HG03045 (cell line): ENCODE measurements around the gene ATP8A2.

Experiments
- ATAC-seq: cut with Tn5 transposase; IDR thresholded peaks from one replicate; pipeline ENCODE4 v1.9.1; 2021; ENCODE audit warnings: mild to moderate bottlenecking, moderate library complexity; ENCODE audit not compliant: unreplicated experiment

ATP8A2 gene

GRCh38 chr13:25616674-25617073, 244.9 kb downstream of the ATP8A2 start:
- ATAC-seq = no peak

GRCh38 chr13:25619897-25620296, 248.1 kb downstream of the ATP8A2 start:
- no peak for ATAC-seq

- ATAC-seq = no peak
Observed at GRCh38 chr13:25625414-25625813, 253.6 kb downstream of the ATP8A2 start.

DNA sequence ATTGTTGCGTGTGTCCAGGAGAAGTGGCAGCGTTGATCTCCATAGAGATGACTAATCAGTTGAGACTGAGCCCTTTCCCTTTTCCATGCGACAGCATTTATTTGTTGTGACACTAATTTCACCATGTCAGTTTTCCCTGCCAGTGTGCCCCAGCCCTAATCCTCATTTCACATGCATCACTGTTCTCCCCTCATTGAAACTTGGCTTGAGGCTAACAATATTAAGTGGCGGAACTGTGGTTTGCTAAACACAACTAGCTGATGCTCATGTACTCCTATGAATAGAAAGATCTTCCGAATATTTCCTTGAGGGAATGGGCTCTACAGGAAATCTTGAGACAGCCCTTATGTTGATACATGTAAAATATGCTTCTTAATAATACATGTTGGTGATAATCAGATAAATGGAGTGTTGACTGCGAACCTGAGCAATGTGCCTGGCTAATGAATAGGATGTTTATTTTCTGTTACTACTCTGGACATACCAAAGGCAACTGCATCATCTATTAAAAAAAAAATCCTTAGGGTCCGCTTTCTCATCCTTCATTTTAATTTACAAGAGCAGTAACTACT, 258.6 kb downstream of the ATP8A2 start:
- no peak for ATAC-seq

DNA sequence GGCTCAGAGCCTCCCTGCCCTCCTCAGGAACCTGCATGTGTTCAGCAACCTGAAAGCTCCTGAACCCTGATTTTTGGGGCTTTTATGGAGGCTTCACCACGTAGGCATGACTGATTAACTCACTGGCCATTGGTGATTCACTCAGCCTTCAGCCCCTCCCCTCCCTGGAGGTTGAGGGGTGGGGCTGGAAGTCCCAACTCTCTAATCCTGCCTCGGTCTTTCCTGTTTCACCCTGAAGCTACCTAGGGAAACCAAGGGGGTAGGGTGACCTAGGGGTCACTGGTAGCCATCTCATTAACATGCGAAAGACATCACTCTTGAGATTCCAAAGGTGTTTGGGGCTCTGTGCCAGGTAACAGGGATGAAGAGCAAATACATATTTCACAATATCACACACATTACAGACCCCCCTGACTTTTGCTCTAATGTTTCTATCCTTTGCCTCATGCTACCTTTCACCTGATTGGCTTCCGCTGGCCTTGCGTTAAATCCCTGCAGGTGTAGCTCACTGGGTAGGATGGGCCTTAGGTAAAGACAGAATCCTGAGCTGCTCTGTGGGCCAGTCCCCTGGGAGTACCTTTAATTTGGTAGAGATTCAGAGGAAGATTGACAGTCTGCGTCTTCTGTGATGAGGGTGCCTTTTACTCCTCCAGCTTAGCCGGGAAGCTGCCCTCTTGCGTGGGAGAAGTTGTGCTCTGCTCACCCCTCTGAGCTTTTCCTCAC, 260.6 kb downstream of the ATP8A2 start:
- no peak for ATAC-seq

DNA sequence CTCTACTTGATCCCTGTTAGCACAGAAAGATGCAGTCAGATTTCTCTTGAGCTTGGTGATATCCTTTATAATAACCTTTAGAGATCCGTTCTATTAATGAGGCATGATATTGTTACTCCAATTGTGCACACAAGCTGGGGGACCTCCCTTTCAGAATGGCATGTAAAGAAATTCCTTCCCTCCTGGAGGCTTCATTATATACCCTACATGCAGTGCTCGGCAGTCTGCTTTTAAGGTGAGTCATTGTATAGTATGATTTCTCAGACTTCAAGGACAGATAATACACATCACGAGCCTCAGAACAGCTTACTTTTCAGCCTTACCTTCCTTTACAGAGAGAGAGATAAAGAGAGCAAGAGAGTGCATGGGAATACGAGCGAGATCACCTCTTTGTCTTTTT, 261.3 kb downstream of the ATP8A2 start:
- no peak for ATAC-seq

GRCh38 chr13:25645681-25646080, 273.9 kb downstream of the ATP8A2 start:
- ATAC-seq = no peak

- ATAC-seq = no peak
Observed at GRCh38 chr13:25649001-25649633, 277.3 kb downstream of the ATP8A2 start.

DNA sequence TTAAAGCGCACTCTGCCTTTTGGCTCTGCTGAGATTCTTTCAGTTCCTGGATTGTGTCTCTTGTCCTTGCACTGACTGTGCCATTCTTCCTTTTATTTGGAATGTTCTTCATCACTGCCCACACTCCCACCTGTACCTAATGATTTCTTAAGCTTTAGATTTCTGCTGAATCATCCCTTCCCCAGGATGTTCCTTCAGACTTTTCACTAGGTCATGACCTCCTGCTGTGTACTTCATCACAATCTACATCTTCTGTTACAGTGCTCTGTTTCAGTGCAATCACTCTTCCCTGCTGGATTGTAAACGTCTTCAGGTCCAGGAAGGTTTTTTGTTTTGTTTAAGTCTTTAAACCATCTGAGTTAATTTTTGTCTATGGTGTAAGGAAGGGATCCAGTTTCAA, 281.0 kb downstream of the ATP8A2 start:
- no peak for ATAC-seq

GRCh38 chr13:25654322-25654721, 282.5 kb downstream of the ATP8A2 start:
- ATAC-seq = no peak

GRCh38 chr13:25657157-25657556, 285.4 kb downstream of the ATP8A2 start:
- ATAC-seq = no peak

- no peak for ATAC-seq
Observed at GRCh38 chr13:25659091-25659795, 287.5 kb downstream of the ATP8A2 start.

DNA sequence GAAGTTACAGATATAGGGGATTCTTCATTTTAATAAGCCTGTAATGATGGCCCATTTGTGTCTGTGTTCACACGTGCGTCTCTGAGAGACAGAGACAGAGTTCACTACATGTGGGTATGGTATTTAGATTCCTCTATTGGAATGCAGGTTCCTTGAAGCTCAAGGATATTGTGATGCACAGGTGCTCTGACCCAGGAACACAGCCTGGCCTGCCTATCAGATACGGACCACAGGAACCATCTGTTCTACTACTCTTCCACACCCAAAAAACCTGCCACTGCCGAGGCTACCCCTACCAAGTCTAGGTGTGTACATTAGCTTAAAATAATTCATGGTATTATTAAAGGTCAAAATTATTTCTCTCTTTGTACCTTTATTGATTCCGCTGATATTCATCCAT, 289.2 kb downstream of the ATP8A2 start:
- no peak for ATAC-seq

GRCh38 chr13:25662516-25662915, 290.7 kb downstream of the ATP8A2 start:
- ATAC-seq = no peak

GRCh38 chr13:25668345-25668744, 296.6 kb downstream of the ATP8A2 start:
- ATAC-seq = no peak

- ATAC-seq = no peak
Observed at GRCh38 chr13:25673711-25674110, 301.9 kb downstream of the ATP8A2 start.

DNA sequence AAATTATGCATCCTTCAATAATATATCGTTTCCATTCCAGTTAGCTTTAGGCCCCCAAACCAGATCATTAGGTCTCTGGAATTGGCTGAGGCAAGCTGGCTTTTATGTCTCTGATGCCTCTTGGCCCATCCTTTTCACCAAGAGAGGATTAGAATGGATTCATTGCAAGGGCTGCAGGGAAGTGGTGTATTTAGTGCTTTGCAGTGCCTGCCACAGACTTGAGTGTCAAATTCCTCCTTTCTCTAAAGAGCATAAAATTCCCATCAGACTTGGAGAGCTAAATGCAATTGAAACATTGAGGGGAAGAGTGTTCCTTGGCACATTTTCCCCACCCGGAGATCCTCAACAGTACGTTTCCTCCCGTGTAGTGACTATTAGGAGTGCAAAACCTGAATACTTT, 302.6 kb downstream of the ATP8A2 start:
- no peak for ATAC-seq

GRCh38 chr13:25675060-25675459, 303.3 kb downstream of the ATP8A2 start:
- no peak for ATAC-seq

- no peak for ATAC-seq
Observed at GRCh38 chr13:25677956-25678355, 306.2 kb downstream of the ATP8A2 start.

DNA sequence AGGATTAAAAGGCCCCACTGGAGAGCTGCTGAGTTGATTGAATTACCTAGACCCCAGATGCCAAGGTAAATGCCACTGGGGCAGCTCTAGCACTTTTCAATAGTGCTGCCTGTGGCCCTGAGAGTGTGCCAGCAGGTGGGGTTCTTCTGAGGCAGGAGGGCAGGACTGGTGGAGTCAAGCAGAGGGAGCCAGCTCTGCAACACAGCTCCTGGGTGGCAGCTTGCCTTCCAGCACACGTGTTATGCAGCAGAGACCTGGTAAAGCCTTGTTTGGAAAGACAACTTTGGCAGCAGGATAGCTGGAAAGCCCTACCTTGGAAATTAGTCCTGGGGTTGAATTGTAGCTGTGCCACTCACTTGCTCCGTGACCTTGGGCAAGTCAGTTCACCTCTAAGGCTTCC, 306.6 kb downstream of the ATP8A2 start:
- ATAC-seq = no peak

GRCh38 chr13:25679159-25679558, 307.4 kb downstream of the ATP8A2 start:
- ATAC-seq = no peak

DNA sequence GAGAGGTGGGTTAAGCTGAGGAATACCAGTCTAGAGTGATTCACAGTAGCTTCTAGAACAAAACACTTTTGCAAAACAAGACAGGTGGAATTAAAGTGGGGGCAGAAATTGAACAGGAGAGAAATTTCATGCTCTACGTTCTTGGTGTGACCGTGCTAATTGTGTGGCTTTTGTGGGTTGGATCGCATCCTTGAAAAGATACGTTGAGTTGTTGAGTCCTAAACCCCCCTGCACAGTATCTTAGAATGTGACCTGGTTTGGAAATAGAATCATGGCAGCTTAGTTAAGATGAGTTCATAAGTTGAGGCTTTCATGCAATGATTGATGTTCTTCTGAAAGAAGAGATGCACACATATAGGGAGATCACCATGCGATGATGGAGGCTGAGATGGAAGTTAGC, 308.2 kb downstream of the ATP8A2 start:
- ATAC-seq = no peak
